Esophagus (tissue), 2 donors: Measurements from ENCODE around the gene TMEM135. TPM values are rescaled to one million over a fixed set of nuclear protein-coding genes. Genes with fewer than 3 reads are reported as not detected.

ENCODE experiments used
- H3K27ac ChIP-seq, 2 donors: one replicate each; pipeline ENCODE4 v1.5.1; 2013; ENCODE audit warnings: low read depth in 2 of 2, mild to moderate bottlenecking in 2 of 2, inconsistent platforms in 1 of 2, low read length in 1 of 2, moderate library complexity in 1 of 2
- H3K27me3 ChIP-seq, 2 donors: one replicate each; pipeline ENCODE4 v1.6.1; 2013; ENCODE audit warnings: low read length in 2 of 2, control low read depth in 1 of 2, mild to moderate bottlenecking in 1 of 2; ENCODE audit not compliant: insufficient read depth in 2 of 2, control insufficient read depth in 1 of 2
- H3K36me3 ChIP-seq, 2 donors: one replicate each; pipeline ENCODE4 v1.6.1; 2013; ENCODE audit warnings: low read length in 1 of 2; ENCODE audit not compliant: control insufficient read depth in 2 of 2, insufficient read depth in 2 of 2
- H3K4me1 ChIP-seq, 2 donors: one replicate each; pipeline ENCODE4 v1.6.1; 2013; ENCODE audit warnings: low read length in 1 of 2; ENCODE audit not compliant: control insufficient read depth in 2 of 2, insufficient read depth in 2 of 2
- H3K4me3 ChIP-seq, 2 donors: one replicate each; pipeline ENCODE4 v1.5.1; 2013; ENCODE audit warnings: low read length in 2 of 2, mild to moderate bottlenecking in 2 of 2, low read depth in 1 of 2, moderate library complexity in 1 of 2
- H3K9me3 ChIP-seq, 2 donors: one replicate each; pipeline ENCODE4 v1.6.1; 2013; ENCODE audit warnings: mild to moderate bottlenecking in 2 of 2, low read depth in 1 of 2, low read length in 1 of 2, moderate library complexity in 1 of 2; ENCODE audit not compliant: control insufficient read depth in 2 of 2, insufficient read depth in 1 of 2
- WGBS, 2 donors: extraction: QIAGEN DNeasy Blood & Tissue Kit; methylation state at CpG; one replicate each; pipeline ENCODE4 v1.1.7; 2013; 5-methylcytosine and 5-hydroxymethylcytosine counted together
- polyA plus RNA-seq, 2 donors: library from polyadenylated mRNA; stranded (reverse); fragments of 200-250 nt; gene quantifications; one replicate each; pipeline ENCODE4 v1.2.3, GENCODE V29; 2013
- donor health status: healthy with polysubstance abuse.
- donor health status: Bipolar disorder and iron deficiency.

The TMEM135 gene
- polyA plus RNA-seq, 2 donors, result 2.2 to 2.6 TPM

GRCh38 chr11:87307101-87307500 lies 269.4 kb downstream of the TMEM135 start:
- Histone ChIP-seq H3K4me1 (no peaks in the 10 kb centered on the region), H3K4me3 (no peak overlapping the region), H3K9me3 (no peaks in the 10 kb centered on the region), H3K27me3 (no peaks in the 10 kb centered on the region), H3K36me3 (no peaks in the 10 kb centered on the region), H3K27ac (no peak overlapping the region)
- 90 to 95% methylated on average over 1 of the region's 1 CpG for WGBS, 2 donors

DNA sequence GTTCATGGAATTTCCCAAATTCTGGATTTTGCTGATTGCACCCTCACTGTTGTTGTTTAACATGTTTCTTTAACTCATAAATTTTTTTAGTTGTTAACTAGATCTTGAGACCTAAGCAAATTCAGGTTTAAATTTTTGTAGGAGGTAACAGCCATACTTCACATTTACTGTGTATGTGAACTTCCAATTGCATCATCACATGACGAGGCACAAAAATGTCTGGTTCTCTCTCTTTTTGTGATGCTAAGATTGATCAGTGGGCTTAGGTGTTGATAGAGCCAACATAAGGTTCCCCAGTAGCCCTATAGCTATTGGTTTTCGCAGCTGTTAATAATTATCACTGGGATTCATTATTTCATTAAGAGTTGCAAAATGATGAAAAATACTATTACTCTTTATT lies 277.5 kb downstream of the TMEM135 start:
- Histone ChIP-seq H3K27ac (no peak overlapping the region), H3K4me3 (no peak overlapping the region), H3K36me3 (no peaks in the 10 kb centered on the region), H3K4me1 (no peaks in the 10 kb centered on the region), H3K9me3 (no peaks in the 10 kb centered on the region), H3K27me3 (no peaks in the 10 kb centered on the region)
- 97 to 98% methylated on average over 2 of the region's 2 CpGs for WGBS, 2 donors

- no peak overlapping the region for H3K4me3 ChIP-seq
- no peak overlapping the region for H3K27ac ChIP-seq
- H3K4me1 ChIP-seq, result no peaks in the 10 kb centered on the region
- no peaks in the 10 kb centered on the region for H3K27me3 ChIP-seq
- H3K9me3 ChIP-seq, result no peaks in the 10 kb centered on the region
- H3K36me3 ChIP-seq, result no peaks in the 10 kb centered on the region
Measured at GRCh38 chr11:87316491-87316890, 278.8 kb downstream of the TMEM135 start.

DNA sequence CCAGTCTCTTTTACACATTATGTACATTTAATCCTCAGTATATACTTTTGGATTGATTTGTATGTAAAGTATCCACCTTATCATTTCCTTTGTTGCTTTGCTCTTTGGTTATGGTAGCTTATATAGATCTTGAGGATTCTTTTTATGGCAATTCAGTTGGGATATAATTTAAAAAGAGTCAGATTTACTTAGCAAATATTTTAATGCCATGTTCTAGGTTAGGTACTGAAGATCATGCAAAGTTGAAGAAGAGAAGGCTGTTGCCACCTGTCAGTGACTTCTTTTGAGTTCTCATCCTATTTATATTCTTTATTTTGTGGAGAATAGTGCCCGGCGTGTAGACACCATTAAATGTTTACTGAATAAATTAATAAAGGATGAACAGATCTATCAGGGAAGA lies 279.7 kb downstream of the TMEM135 start:
- Histone ChIP-seq H3K9me3 (no peaks in the 10 kb centered on the region), H3K4me1 (no peaks in the 10 kb centered on the region), H3K27ac (no peak overlapping the region), H3K36me3 (no peaks in the 10 kb centered on the region), H3K27me3 (no peaks in the 10 kb centered on the region), H3K4me3 (no peak overlapping the region)
- 89 to 92% methylated on average over 2 of the region's 2 CpGs for WGBS, 2 donors

DNA sequence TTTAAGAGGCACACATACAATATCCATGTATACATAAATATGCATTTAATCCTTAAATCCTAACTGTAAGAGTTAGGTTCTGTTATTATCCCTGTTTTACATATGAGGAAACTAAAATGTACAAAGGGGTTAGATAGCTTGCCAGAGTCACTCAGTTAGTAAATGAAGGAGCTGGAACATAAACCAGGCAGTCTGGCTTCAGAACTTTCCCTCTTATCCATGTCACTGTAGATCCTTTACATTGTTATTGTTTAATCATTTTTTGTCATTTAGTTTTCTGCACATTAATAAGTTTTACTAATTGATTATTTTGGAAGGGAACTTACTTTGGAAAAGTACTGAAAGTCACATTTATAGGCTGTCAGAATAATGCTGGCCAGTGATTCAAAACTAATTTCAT lies 282.4 kb downstream of the TMEM135 start:
- Histone ChIP-seq H3K4me3 (no peak overlapping the region), H3K9me3 (no peaks in the 10 kb centered on the region), H3K4me1 (no peaks in the 10 kb centered on the region), H3K27ac (no peak overlapping the region), H3K27me3 (no peaks in the 10 kb centered on the region), H3K36me3 (no peaks in the 10 kb centered on the region)

DNA sequence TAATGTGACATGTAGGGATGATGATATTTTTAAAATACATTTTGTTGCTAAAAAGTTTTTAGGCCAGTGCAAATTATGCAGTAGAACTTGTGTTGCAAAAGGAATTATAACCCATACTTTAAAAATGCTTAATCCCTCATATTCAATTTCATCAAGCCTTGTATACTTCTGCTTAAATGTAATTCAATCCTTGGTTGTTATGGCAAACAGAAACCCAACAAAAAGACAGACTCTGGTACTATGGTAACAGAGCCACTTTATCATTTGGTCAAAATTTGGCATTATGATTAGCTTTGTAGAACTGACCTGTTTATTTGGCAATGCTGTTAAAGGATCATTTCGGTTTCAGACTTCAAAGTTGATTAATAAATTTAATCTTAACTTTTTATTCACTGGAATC lies 284.8 kb downstream of the TMEM135 start:
- Histone ChIP-seq H3K27me3 (no peaks in the 10 kb centered on the region), H3K27ac (no peak overlapping the region), H3K9me3 (no peaks in the 10 kb centered on the region), H3K4me3 (no peak overlapping the region), H3K36me3 (no peaks in the 10 kb centered on the region), H3K4me1 (no peaks in the 10 kb centered on the region)
- WGBS, 2 donors, result 66 to 69% methylated on average over 1 of the region's 1 CpG

DNA sequence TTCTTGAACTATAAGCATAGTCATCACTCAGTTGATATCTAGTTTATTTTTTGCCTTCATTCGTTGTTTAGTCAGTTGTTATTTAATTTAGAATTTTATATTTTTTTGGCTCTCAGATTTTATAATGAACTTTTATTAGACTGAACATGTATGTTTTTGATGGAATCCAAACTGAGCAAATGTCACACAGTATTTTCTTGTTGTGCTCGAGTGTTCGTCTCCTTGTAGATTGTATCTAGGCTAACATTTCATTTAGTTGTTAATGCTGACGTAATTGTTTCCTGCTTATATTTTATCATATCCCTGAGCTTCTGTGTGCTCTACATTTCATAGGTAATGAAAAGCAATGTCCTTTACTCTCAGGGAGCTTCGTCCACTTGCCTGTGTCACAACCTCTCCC lies 286.2 kb downstream of the TMEM135 start:
- Histone ChIP-seq H3K27me3 (no peaks in the 10 kb centered on the region), H3K36me3 (no peaks in the 10 kb centered on the region), H3K9me3 (no peaks in the 10 kb centered on the region), H3K4me3 (no peak overlapping the region), H3K4me1 (no peaks in the 10 kb centered on the region), H3K27ac (no peak overlapping the region)
- WGBS, 2 donors, result 93 to 99% methylated on average over 5 of the region's 5 CpGs

GRCh38 chr11:87324817-87325489 lies 287.2 kb downstream of the TMEM135 start:
- no peaks in the 10 kb centered on the region for H3K27me3 ChIP-seq
- H3K4me3 ChIP-seq, result no peak overlapping the region
- H3K27ac ChIP-seq, result no peak overlapping the region
- H3K4me1 ChIP-seq, result no peaks in the 10 kb centered on the region
- no peaks in the 10 kb centered on the region for H3K36me3 ChIP-seq
- H3K9me3 ChIP-seq, result no peaks in the 10 kb centered on the region

GRCh38 chr11:87325490-87325872 lies 287.7 kb downstream of the TMEM135 start:
- Histone ChIP-seq H3K27me3 (no peaks in the 10 kb centered on the region), H3K9me3 (no peaks in the 10 kb centered on the region), H3K4me1 (no peaks in the 10 kb centered on the region), H3K4me3 (no peak overlapping the region), H3K27ac (no peak overlapping the region), H3K36me3 (no peaks in the 10 kb centered on the region)
- 77 to 80% methylated on average over 3 of the region's 3 CpGs for WGBS, 2 donors

GRCh38 chr11:87326594-87326993 lies 288.9 kb downstream of the TMEM135 start:
- WGBS, 2 donors, result 85 to 87% methylated on average over 2 of the region's 2 CpGs
- H3K36me3 ChIP-seq, result no peaks in the 10 kb centered on the region
- no peaks in the 10 kb centered on the region for H3K9me3 ChIP-seq
- H3K27ac ChIP-seq, result no peak overlapping the region
- no peaks in the 10 kb centered on the region for H3K27me3 ChIP-seq
- H3K4me3 ChIP-seq, result no peak overlapping the region
- H3K4me1 ChIP-seq, result no peaks in the 10 kb centered on the region
